ENCODE data around the gene RPS6KL1. TPM values are rescaled to one million over a fixed set of nuclear protein-coding genes. Genes with fewer than 3 reads are reported as not detected.

The RPS6KL1 gene
- total RNA-seq, 2 experiments from 2014 or later, result 12.5 to 12.7 TPM

GRCh38 chr14:74945852-74946658 lies 23.0 kb upstream of the RPS6KL1 start:
- H3K36me3 Mint-ChIP-seq (ENCODE audit: low read depth), result no peaks in the 10 kb centered on the region
- Histone ChIP-seq H3K27ac (ENCODE audit: low read depth in 1 of 2, low read length in 2 of 2) (no peak overlapping the region), H3K4me3 (ENCODE audit: low read length) (no peak overlapping the region), H3K4me1 (ENCODE audit: insufficient read depth, low read length) (peaks cover 32% of the 10 kb centered on the region), H3K27me3 (ENCODE audit: control insufficient read depth in 1 of 2, insufficient read depth in 2 of 2, low read length in 2 of 2) (no peaks in the 10 kb centered on the region), H3K36me3 (ENCODE audit: insufficient read depth, low read length) (no peaks in the 10 kb centered on the region), H3K9me3 (ENCODE audit: control insufficient read depth in 1 of 2, insufficient read depth in 1 of 2, low read length in 2 of 2) (no peaks in the 10 kb centered on the region)
- H3K9me3 Mint-ChIP-seq, result no peaks in the 10 kb centered on the region
- peaks cover 33% of the 10 kb centered on the region for H3K4me1 Mint-ChIP-seq (ENCODE audit: low read depth)
- ATAC-seq (ENCODE audit: poor library complexity) (peak; percentile 71), DNase-seq (peak; percentile 57 to 84 (median 68))
- intact Hi-C loops (cut with DNase I, micrococcal nuclease), result loop anchor here (1.0 to 5.0 kb wide), 5 partner anchors 56 to 356 kb away; partner anchors contain the start of gene EIF2B2 (in 2 of the 2)
- H3K27me3 Mint-ChIP-seq, result peaks cover 7% of the 10 kb centered on the region
- ChIA-PET POLR2A (no interaction called here), CTCF (interaction anchor here (0.6 to 2.4 kb wide), 9 partner anchors 9 to 477 kb away, joined by 3 to 15 read pairs (median 4); partner anchors contain the start of gene PGF)
- H3K4me3 Mint-ChIP-seq, result peak overlapping the region; percentile 46
- peak; percentile 92 for TF ChIP-seq CTCF (IDR thresholded peaks at IDR 0.05)
- H3K27ac Mint-ChIP-seq, result peak overlapping the region; percentile 52

- Mint-ChIP-seq H3K4me1 (ENCODE audit: low read depth) (peaks cover 37% of the 10 kb centered on the region), H3K36me3 (ENCODE audit: low read depth) (no peaks in the 10 kb centered on the region), H3K27ac (no peak overlapping the region), H3K4me3 (no peak overlapping the region), H3K27me3 (peaks cover 5% of the 10 kb centered on the region), H3K9me3 (no peaks in the 10 kb centered on the region)
- ATAC-seq (ENCODE audit: poor library complexity) (no peak), DNase-seq (peak in 3 of 14 experiments; percentile 29 to 47 (median 44))
- ChIA-PET CTCF (interaction anchor here (0.7 to 2.4 kb wide), 4 partner anchors 84 to 330 kb away, joined by 3 to 15 read pairs (median 4); no protein-coding TSS in a partner anchor), POLR2A (no interaction called here)
- intact Hi-C loops (cut with DNase I, micrococcal nuclease), result loop anchor here (5.0 kb wide), 3 partner anchors 57 to 357 kb away; partner anchors contain the start of gene EIF2B2 (in 1 of the 2)
- H3K27ac ChIP-seq (ENCODE audit: low read depth in 1 of 2, low read length in 2 of 2), result no peak overlapping the region
- H3K9me3 ChIP-seq (ENCODE audit: control insufficient read depth in 1 of 2, insufficient read depth in 1 of 2, low read length in 2 of 2), result no peaks in the 10 kb centered on the region
- no peak overlapping the region for H3K4me3 ChIP-seq (ENCODE audit: low read length)
- TF ChIP-seq CTCF (IDR thresholded peaks at IDR 0.05), result peak; percentile 25
- no peaks in the 10 kb centered on the region for H3K36me3 ChIP-seq (ENCODE audit: insufficient read depth, low read length)
- H3K27me3 ChIP-seq (ENCODE audit: control insufficient read depth in 1 of 2, insufficient read depth in 2 of 2, low read length in 2 of 2), result no peaks in the 10 kb centered on the region
- H3K4me1 ChIP-seq (ENCODE audit: insufficient read depth, low read length), result peaks cover 38% of the 10 kb centered on the region
Measured at GRCh38 chr14:74945261-74945851, 22.3 kb upstream of the RPS6KL1 start.

- H3K36me3 Mint-ChIP-seq (ENCODE audit: low read depth), result no peaks in the 10 kb centered on the region
- intact Hi-C loops (cut with DNase I, micrococcal nuclease), result no loop called here
- no peak overlapping the region for H3K4me3 Mint-ChIP-seq
- no peaks in the 10 kb centered on the region for H3K9me3 Mint-ChIP-seq
- ATAC-seq (ENCODE audit: poor library complexity) (no peak), DNase-seq (peak in 1 of 14 experiments; percentile 37)
- Histone ChIP-seq H3K4me3 (ENCODE audit: low read length) (peak overlapping the region; percentile 43), H3K27ac (ENCODE audit: low read depth in 1 of 2, low read length in 2 of 2) (peak overlapping the region; percentile 27 to 64), H3K4me1 (ENCODE audit: insufficient read depth, low read length) (peaks cover 45% of the 10 kb centered on the region), H3K27me3 (ENCODE audit: control insufficient read depth in 1 of 2, insufficient read depth in 2 of 2, low read length in 2 of 2) (no peaks in the 10 kb centered on the region), H3K9me3 (ENCODE audit: control insufficient read depth in 1 of 2, insufficient read depth in 1 of 2, low read length in 2 of 2) (peaks cover 0 to 3% of the 10 kb centered on the region in 2 experiments), H3K36me3 (ENCODE audit: insufficient read depth, low read length) (no peaks in the 10 kb centered on the region)
- ChIA-PET CTCF (interaction anchor here (1.7 kb wide), 1 partner anchor 82 kb away, joined by 3 read pairs; no protein-coding TSS in a partner anchor), POLR2A (interaction anchor here (0.6 to 1.6 kb wide), 2 partner anchors 12 to 13 kb away, joined by 4 to 5 read pairs; partner anchors contain the start of gene PGF)
- peaks cover 50% of the 10 kb centered on the region for H3K4me1 Mint-ChIP-seq (ENCODE audit: low read depth)
- TF ChIP-seq CTCF (IDR thresholded peaks at IDR 0.05), result no peak
- H3K27me3 Mint-ChIP-seq, result no peaks in the 10 kb centered on the region
- H3K27ac Mint-ChIP-seq, result peak overlapping the region; percentile 95
Measured at GRCh38 chr14:74942608-74943007, 19.5 kb upstream of the RPS6KL1 start.
